HCT116 (cell line): ENCODE data around the gene ADAMTSL2.

Experiments
- ATF3 ChIP-seq: IDR thresholded peaks from 2 replicates; pipeline ENCODE4 v1.6.1; 2012
- CTCF ChIP-seq, 3 experiments: fragments of 200-600 bp in 1 of 3; sonication (generic) in 1 of 3; IDR thresholded peaks in 2 of 3; conservative IDR thresholded peaks in 1 of 3; 2 replicates each; pipeline ENCODE4 v1.5.1; 2012 to 2017; ENCODE audit warnings: low read depth in 2 of 3, low read length in 2 of 3, antibody characterized with exemption in 1 of 3, borderline replicate concordance in 1 of 3, control low read depth in 1 of 3, mild to moderate bottlenecking in 1 of 3, mixed read lengths in 1 of 3, mixed run types in 1 of 3, moderate library complexity in 1 of 3; ENCODE audit not compliant: insufficient read depth in 1 of 3
- EZH2 ChIP-seq: fragments of 200-600 bp; sonication (generic); IDR thresholded peaks from 2 replicates; pipeline ENCODE4 v1.6.1; 2017; ENCODE audit warnings: antibody characterized with exemption, mixed run types
- FOSL1 ChIP-seq: IDR thresholded peaks from 2 replicates; pipeline ENCODE4 v1.6.1; 2012; ENCODE audit warnings: low read depth
- POLR2A ChIP-seq: IDR thresholded peaks from 2 replicates; pipeline ENCODE4 v1.7.0; 2011; ENCODE audit warnings: borderline replicate concordance; ENCODE audit not compliant: insufficient read depth, insufficient read length; ENCODE audit errors: extremely low read depth
- RAD21 ChIP-seq: IDR thresholded peaks from 2 replicates; pipeline ENCODE4 v1.6.1; 2012; ENCODE audit warnings: low read depth, mild to moderate bottlenecking
- SP1 ChIP-seq: IDR thresholded peaks from 2 replicates; pipeline ENCODE4 v1.6.1; 2012; ENCODE audit warnings: low read depth

GRCh38 chr9:133509179-133510083 is 25.1 kb upstream of the ADAMTSL2 start:
- TF ChIP-seq EZH2 (no peak), ATF3 (no peak), CTCF (IDR thresholded peaks at IDR 0.05 in 2 of 3, conservative IDR thresholded peaks at IDR 0.05 in 1 of 3; ENCODE audit: borderline replicate concordance in 1 of 3, insufficient read depth in 1 of 3, low read depth in 2 of 3, low read length in 2 of 3) (no peak), POLR2A (no peak), FOSL1 (no peak), RAD21 (no peak), SP1 (no peak)
